Measurements from ENCODE around the gene CANX. TPM values are rescaled to one million over a fixed set of nuclear protein-coding genes. Genes with fewer than 3 reads are reported as not detected.
"Not testable (repeated sequence)": the region's sequence is repeated elsewhere in the genome, so short reads cannot be mapped to it uniquely, and the experiment has no call there.

The CANX gene, protein sequence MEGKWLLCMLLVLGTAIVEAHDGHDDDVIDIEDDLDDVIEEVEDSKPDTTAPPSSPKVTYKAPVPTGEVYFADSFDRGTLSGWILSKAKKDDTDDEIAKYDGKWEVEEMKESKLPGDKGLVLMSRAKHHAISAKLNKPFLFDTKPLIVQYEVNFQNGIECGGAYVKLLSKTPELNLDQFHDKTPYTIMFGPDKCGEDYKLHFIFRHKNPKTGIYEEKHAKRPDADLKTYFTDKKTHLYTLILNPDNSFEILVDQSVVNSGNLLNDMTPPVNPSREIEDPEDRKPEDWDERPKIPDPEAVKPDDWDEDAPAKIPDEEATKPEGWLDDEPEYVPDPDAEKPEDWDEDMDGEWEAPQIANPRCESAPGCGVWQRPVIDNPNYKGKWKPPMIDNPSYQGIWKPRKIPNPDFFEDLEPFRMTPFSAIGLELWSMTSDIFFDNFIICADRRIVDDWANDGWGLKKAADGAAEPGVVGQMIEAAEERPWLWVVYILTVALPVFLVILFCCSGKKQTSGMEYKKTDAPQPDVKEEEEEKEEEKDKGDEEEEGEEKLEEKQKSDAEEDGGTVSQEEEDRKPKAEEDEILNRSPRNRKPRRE
- polyA plus RNA-seq (ENCODE audit: low read depth in 6 of 6) = 100 to 1,000 TPM; 170 to 216 (median 197) TPM

GRCh38 chr5:179698935-179699615 lies at the start of gene CANX:
TSS of gene CANX (plus strand) at chr5:179698967. CDS start at chr5:179705682, 6,715 bp downstream.
- Mint-ChIP-seq H3K4me3 (peak within 1 kb of the TSS; percentile 90 to 98 (median 96)), H3K4me1 (peaks cover 32 to 47% (median 43%) of the 10 kb centered on the region in 3 donors), H3K36me3 (peaks cover 0 to 6% of the 10 kb centered on the region in 2 donors), H3K27me3 (no peaks in the 10 kb centered on the region), H3K27ac (peak within 1 kb of the TSS; percentile 95 to 99 (median 98)), H3K9me3 (no peaks in the 10 kb centered on the region)
- ATAC-seq (ENCODE audit: low read depth in 2 of 2) = peak; percentile 4
- no peak for DNase-seq

DNA sequence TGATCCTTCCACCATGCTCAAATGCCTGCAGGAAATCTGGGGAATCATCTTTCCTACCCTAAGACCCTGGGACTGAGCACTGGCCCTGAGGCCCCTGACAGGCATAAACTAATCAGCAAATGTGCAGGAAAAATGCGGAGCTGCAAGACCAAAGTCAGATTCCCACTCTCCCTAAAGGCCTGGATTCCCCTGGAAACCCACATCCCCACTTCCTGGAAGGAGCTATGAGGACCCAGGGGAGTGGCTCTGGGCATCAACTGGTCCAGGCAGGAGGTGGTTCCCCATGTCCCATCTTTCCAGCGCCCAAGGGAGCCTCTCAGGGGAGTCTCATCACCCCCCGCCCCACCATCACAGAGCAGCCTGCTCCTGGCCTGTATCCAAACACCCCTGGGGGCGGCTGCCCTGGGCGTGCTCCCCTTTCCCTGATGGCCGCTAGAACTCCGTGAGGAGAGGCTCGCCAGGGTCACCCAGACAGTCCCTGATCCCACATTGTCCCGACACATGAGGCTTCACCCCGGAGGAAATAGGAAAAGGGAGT lies 49.5 kb upstream of the CANX start:
- H3K36me3 Mint-ChIP-seq; ATAC-seq (ENCODE audit: low read depth in 2 of 2); H3K9me3 Mint-ChIP-seq; DNase-seq; H3K4me3 Mint-ChIP-seq; H3K4me1 Mint-ChIP-seq; H3K27ac Mint-ChIP-seq: not testable (repeated sequence)
- peaks cover 0 to 10% (median 10%) of the 10 kb centered on the region in 3 donors for H3K27me3 Mint-ChIP-seq

GRCh38 chr5:179650245-179650644 lies 48.5 kb upstream of the CANX start:
- not testable (repeated sequence) for H3K27ac Mint-ChIP-seq; H3K4me3 Mint-ChIP-seq; H3K36me3 Mint-ChIP-seq; H3K9me3 Mint-ChIP-seq; DNase-seq; ATAC-seq (ENCODE audit: low read depth in 2 of 2); H3K27me3 Mint-ChIP-seq; H3K4me1 Mint-ChIP-seq

DNA sequence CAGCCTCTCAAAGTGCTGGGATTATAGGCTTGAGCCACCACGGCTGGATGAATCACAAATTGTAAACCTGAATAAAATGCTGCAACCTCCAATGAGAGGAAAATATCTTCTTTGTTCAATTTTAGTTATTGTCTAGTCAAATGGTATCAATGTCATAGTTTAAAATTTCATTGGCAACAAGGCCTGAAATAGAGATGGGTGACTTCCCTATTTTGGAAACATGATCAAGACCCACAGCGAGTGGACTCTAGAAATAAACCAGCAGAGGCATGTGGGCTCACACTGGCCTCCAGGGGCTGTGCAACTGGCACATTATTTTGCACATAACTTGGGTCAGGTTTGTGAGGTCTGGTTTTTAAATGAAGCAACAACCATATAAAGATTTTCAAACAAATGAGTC lies 45.6 kb upstream of the CANX start:
- not testable (repeated sequence) for H3K4me3 Mint-ChIP-seq; H3K36me3 Mint-ChIP-seq; H3K27me3 Mint-ChIP-seq; ATAC-seq (ENCODE audit: low read depth in 2 of 2); DNase-seq; H3K9me3 Mint-ChIP-seq; H3K27ac Mint-ChIP-seq; H3K4me1 Mint-ChIP-seq

- H3K4me1 Mint-ChIP-seq, H3K27me3 Mint-ChIP-seq, H3K27ac Mint-ChIP-seq, H3K36me3 Mint-ChIP-seq, H3K9me3 Mint-ChIP-seq: not testable (repeated sequence)
- peak; percentile 94 to 95 for ATAC-seq (ENCODE audit: low read depth in 2 of 2)
- H3K4me3 Mint-ChIP-seq = peak overlapping the region in 4 of 8 donors; percentile 42 to 88 (median 80)
- DNase-seq = peak; percentile 29
Observed at GRCh38 chr5:179657302-179658178, 41.2 kb upstream of the CANX start.

GRCh38 chr5:179658179-179658856 lies 40.4 kb upstream of the CANX start:
- Mint-ChIP-seq H3K4me3 (peak overlapping the region; percentile 61 to 88 (median 76)), H3K27ac (peak overlapping the region in 1 of 6 donors; percentile 30)
- not testable (repeated sequence) for H3K4me1 Mint-ChIP-seq, H3K9me3 Mint-ChIP-seq, H3K36me3 Mint-ChIP-seq, H3K27me3 Mint-ChIP-seq
- DNase-seq (peak; percentile 9), ATAC-seq (ENCODE audit: low read depth in 2 of 2) (peak; percentile 67 to 70)

DNA sequence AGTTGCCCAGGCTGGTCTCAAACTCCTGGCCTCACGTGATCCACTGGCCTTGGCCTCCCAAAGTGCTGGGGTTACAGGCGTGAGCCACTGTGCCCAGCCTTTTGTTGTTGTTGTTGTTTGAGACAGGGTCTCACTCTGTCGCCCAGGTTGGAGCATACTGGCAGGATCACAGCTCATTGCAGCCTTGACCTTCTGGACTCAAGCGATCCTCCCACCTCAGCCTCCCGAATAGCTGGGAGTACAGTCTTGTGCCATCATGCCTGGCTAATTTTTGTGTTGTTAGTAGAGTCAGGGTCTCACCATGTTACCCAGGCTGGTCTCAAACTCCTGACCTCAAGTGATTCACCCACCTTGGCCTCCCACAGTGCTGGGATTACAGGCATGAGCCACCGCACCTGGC lies 37.1 kb upstream of the CANX start:
- H3K4me1 Mint-ChIP-seq; H3K27me3 Mint-ChIP-seq; H3K36me3 Mint-ChIP-seq; H3K9me3 Mint-ChIP-seq; ATAC-seq (ENCODE audit: low read depth in 2 of 2); H3K27ac Mint-ChIP-seq; DNase-seq: not testable (repeated sequence)
- peak overlapping the region in 2 of 8 donors; percentile 33 to 70 for H3K4me3 Mint-ChIP-seq

GRCh38 chr5:179668391-179668790 lies 30.4 kb upstream of the CANX start:
- Mint-ChIP-seq H3K27me3 (no peaks in the 10 kb centered on the region), H3K36me3 (no peaks in the 10 kb centered on the region), H3K4me1 (peaks cover 0 to 5% (median 0%) of the 10 kb centered on the region in 3 donors), H3K27ac (peak overlapping the region in 2 of 6 donors; percentile 10 to 63), H3K4me3 (peak overlapping the region in 1 of 8 donors; percentile 71), H3K9me3 (no peaks in the 10 kb centered on the region)
- no peak for DNase-seq
- ATAC-seq (ENCODE audit: low read depth in 2 of 2) = peak; percentile 42 to 60

GRCh38 chr5:179678223-179679013 lies 20.3 kb upstream of the CANX start:
- peaks cover 28 to 37% (median 34%) of the 10 kb centered on the region in 3 donors for H3K4me1 Mint-ChIP-seq
- H3K27ac Mint-ChIP-seq = peak overlapping the region; percentile 92 to 98 (median 97)
- H3K4me3 Mint-ChIP-seq = peak overlapping the region; percentile 94 to 99 (median 96)
- ATAC-seq (ENCODE audit: low read depth in 2 of 2) (peak; percentile 91 to 93), DNase-seq (peak; percentile 93)
- no peaks in the 10 kb centered on the region for H3K36me3 Mint-ChIP-seq
- H3K27me3 Mint-ChIP-seq = no peaks in the 10 kb centered on the region
- peaks cover 0 to 3% (median 0%) of the 10 kb centered on the region in 7 donors for H3K9me3 Mint-ChIP-seq

DNA sequence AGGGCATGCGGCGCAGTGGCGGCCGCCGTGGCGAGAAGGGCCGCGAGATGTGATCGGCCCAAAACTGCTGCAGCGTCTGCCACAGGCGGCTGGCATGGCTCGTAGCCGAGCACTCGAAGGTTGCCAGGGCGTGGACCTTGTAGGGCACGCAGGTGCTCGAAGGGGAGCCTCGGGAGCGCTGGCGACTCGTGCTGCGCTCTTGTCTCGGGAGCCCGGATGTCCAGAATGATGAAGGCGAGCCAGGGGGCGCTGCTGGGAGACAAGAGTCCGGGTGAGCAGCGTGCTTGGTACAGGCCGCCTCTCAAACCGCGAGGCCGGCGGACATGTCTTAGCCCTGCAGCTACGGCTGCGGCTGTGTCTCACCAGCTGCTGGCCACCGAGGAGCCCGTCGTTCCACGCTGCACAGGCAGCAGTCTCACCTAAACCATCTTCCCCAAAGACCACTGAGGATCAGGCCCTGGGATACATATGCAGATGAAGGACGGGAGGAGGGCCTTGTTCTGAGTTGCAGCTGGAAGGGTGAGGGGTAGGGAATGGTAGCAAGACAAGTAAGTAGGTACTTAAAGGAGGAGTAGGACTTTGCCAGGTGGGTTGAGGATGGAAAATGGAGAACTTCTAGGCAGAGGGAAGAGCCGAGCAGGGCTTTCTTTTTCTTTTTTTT lies 19.6 kb upstream of the CANX start:
- Mint-ChIP-seq H3K27me3 (no peaks in the 10 kb centered on the region), H3K4me1 (peaks cover 28 to 37% (median 34%) of the 10 kb centered on the region in 3 donors), H3K27ac (peak overlapping the region in 5 of 6 donors; percentile 19 to 97 (median 67)), H3K4me3 (peak overlapping the region; percentile 94 to 99 (median 96)), H3K36me3 (no peaks in the 10 kb centered on the region), H3K9me3 (peaks cover 0 to 3% (median 0%) of the 10 kb centered on the region in 7 donors)
- ATAC-seq (ENCODE audit: low read depth in 2 of 2) (peak; percentile 5 to 18), DNase-seq (peak; percentile 45)
